HEK293 (cell line): ENCODE data around the gene RAD23B.

ENCODE experiments used
- CTCF ChIA-PET: fragments of 350-600 bp; formaldehyde crosslinking; extraction: SDS; loops from one replicate; lab custom pipeline; 2021; ENCODE audit warnings: antibody characterized with exemption; lab: Yijun Ruan, JAX
- POLR2A ChIA-PET: fragments of 300-600 bp; formaldehyde crosslinking; extraction: SDS; loops from one replicate; lab custom pipeline; 2020; ENCODE audit warnings: antibody characterized with exemption, inconsistent platforms; lab: Yijun Ruan, JAX
- H3K27ac ChIP-seq: fragments of 200-500 bp; sonication (Bioruptor generic); 2 replicates; pipeline ENCODE4 v1.5.1; 2014; ENCODE audit warnings: low read depth, low read length, control low read depth, inconsistent platforms; ENCODE audit errors: extremely low read depth
- H3K36me3 ChIP-seq, 2 experiments: fragments of 200-500 bp in 1 of 2; sonication (Bioruptor generic) in 1 of 2; 1 replicate in 1 of 2; 2 replicates in 1 of 2; pipeline ENCODE4 v1.5.1; 2014 to 2017; ENCODE audit warnings: inconsistent platforms in 2 of 2, low read length in 2 of 2; ENCODE audit not compliant: control insufficient read depth in 2 of 2, insufficient read depth in 1 of 2
- H3K4me1 ChIP-seq: fragments of 200-500 bp; sonication (Bioruptor generic); 2 replicates; pipeline ENCODE4 v1.5.1; 2014; ENCODE audit warnings: mild to moderate bottlenecking, low read length, inconsistent platforms; ENCODE audit not compliant: control insufficient read depth, insufficient read depth
- H3K4me3 ChIP-seq: 2 replicates; pipeline ENCODE4 v1.5.1; 2011; ENCODE audit warnings: low read depth, mild to moderate bottlenecking, control low read depth, low read length, moderate library complexity
- H3K9me3 ChIP-seq: fragments of 200-500 bp; sonication (Bioruptor generic); 2 replicates; pipeline ENCODE4 v1.5.1; 2014; ENCODE audit warnings: low read depth, low read length, inconsistent platforms; ENCODE audit not compliant: control insufficient read depth, insufficient read depth
- EGR2 ChIP-seq: fragments of 450-650 bp; formaldehyde crosslinking; IDR thresholded peaks from 2 replicates; pipeline ENCODE4 v1.5.1; 2016; ENCODE audit warnings: low read depth, missing biosample characterization, missing genetic modification characterization
- PRDM6 ChIP-seq: fragments of 450-650 bp; formaldehyde crosslinking; IDR thresholded peaks from 2 replicates; pipeline ENCODE4 v1.5.1; 2017; ENCODE audit warnings: missing biosample characterization, missing genetic modification characterization
- ZBTB21 ChIP-seq: fragments of 450-650 bp; formaldehyde crosslinking; IDR thresholded peaks from 2 replicates; pipeline ENCODE4 v1.5.1; 2017; ENCODE audit warnings: missing biosample characterization, missing genetic modification characterization
- ZFP69B ChIP-seq: fragments of 450-650 bp; formaldehyde crosslinking; IDR thresholded peaks from 2 replicates; pipeline ENCODE4 v1.5.1; 2016; ENCODE audit warnings: missing biosample characterization, missing genetic modification characterization
- ZNF114 ChIP-seq: fragments of 450-650 bp; formaldehyde crosslinking; IDR thresholded peaks from 2 replicates; pipeline ENCODE4 v1.5.0; 2017; ENCODE audit warnings: missing biosample characterization, missing genetic modification characterization
- ZNF398 ChIP-seq: fragments of 450-650 bp; formaldehyde crosslinking; IDR thresholded peaks from 2 replicates; pipeline ENCODE4 v1.5.1; 2017; ENCODE audit warnings: missing biosample characterization, missing genetic modification characterization
- ZNF48 ChIP-seq: fragments of 450-650 bp; formaldehyde crosslinking; IDR thresholded peaks from 2 replicates; pipeline ENCODE4 v1.5.1; 2016; ENCODE audit warnings: missing biosample characterization, missing genetic modification characterization
- ZNF530 ChIP-seq: fragments of 450-650 bp; formaldehyde crosslinking; IDR thresholded peaks from 2 replicates; pipeline ENCODE4 v1.5.1; 2016; ENCODE audit warnings: low read depth, missing biosample characterization, missing genetic modification characterization
- ZNF626 ChIP-seq: fragments of 450-650 bp; sonication (Bioruptor Pico); formaldehyde crosslinking; IDR thresholded peaks from 2 replicates; pipeline ENCODE4 v1.5.1; 2018; ENCODE audit warnings: missing biosample characterization, missing genetic modification characterization, inconsistent platforms
- ZNF670 ChIP-seq: fragments of 450-650 bp; formaldehyde crosslinking; IDR thresholded peaks from 2 replicates; pipeline ENCODE4 v1.5.1; 2016; ENCODE audit warnings: missing biosample characterization, missing genetic modification characterization, low read depth
- ZNF830 ChIP-seq: fragments of 450-650 bp; IDR thresholded peaks from 2 replicates; pipeline ENCODE4 v1.5.0; 2018; ENCODE audit warnings: missing biosample characterization, missing genetic modification characterization, low read depth, mild to moderate bottlenecking, moderate library complexity
- TF ChIP-seq, protein P1 (sequence below): fragments of 450-650 bp; formaldehyde crosslinking; IDR thresholded peaks from 2 replicates; pipeline ENCODE4 v1.5.1; 2016; ENCODE audit warnings: missing biosample characterization, missing genetic modification characterization
- TF ChIP-seq, protein P2 (sequence below): fragments of 450-650 bp; formaldehyde crosslinking; IDR thresholded peaks from 2 replicates; pipeline ENCODE4 v1.5.1; 2017; ENCODE audit warnings: missing biosample characterization, missing genetic modification characterization
- TF ChIP-seq, protein P3 (sequence below): fragments of 450-650 bp; formaldehyde crosslinking; IDR thresholded peaks from 2 replicates; pipeline ENCODE4 v1.5.1; 2016; ENCODE audit warnings: missing biosample characterization, missing genetic modification characterization
- TF ChIP-seq, protein P4 (sequence below): fragments of 450-650 bp; formaldehyde crosslinking; conservative IDR thresholded peaks from 2 replicates; pipeline ENCODE4 v1.5.1; 2016; ENCODE audit warnings: low read depth, missing biosample characterization, missing genetic modification characterization

RAD23B gene

GRCh38 chr9:107363516-107364152 lies 80.6 kb downstream of the RAD23B start:
- TF ChIP-seq ZNF398 (no peak), ZFP69B (tag by site-specific recombination) (no peak), ZNF626 (tag by site-specific recombination) (no peak), PRDM6 (tag by site-specific recombination) (no peak), EGR2 (tag by site-specific recombination) (no peak), ZNF48 (tag by site-specific recombination) (no peak), ZNF114 (tag by site-specific recombination) (no peak), ZBTB21 (tag by site-specific recombination) (no peak)
- TF ChIP-seq, protein P1, sequence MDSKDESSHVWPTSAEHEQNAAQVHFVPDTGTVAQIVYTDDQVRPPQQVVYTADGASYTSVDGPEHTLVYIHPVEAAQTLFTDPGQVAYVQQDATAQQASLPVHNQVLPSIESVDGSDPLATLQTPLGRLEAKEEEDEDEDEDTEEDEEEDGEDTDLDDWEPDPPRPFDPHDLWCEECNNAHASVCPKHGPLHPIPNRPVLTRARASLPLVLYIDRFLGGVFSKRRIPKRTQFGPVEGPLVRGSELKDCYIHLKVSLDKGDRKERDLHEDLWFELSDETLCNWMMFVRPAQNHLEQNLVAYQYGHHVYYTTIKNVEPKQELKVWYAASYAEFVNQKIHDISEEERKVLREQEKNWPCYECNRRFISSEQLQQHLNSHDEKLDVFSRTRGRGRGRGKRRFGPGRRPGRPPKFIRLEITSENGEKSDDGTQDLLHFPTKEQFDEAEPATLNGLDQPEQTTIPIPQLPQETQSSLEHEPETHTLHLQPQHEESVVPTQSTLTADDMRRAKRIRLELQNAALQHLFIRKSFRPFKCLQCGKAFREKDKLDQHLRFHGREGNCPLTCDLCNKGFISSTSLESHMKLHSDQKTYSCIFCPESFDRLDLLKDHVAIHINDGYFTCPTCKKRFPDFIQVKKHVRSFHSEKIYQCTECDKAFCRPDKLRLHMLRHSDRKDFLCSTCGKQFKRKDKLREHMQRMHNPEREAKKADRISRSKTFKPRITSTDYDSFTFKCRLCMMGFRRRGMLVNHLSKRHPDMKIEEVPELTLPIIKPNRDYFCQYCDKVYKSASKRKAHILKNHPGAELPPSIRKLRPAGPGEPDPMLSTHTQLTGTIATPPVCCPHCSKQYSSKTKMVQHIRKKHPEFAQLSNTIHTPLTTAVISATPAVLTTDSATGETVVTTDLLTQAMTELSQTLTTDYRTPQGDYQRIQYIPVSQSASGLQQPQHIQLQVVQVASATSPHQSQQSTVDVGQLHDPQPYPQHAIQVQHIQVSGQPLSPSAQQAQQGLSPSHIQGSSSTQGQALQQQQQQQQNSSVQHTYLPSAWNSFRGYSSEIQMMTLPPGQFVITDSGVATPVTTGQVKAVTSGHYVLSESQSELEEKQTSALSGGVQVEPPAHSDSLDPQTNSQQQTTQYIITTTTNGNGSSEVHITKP (tag by site-specific recombination): no peak
- TF ChIP-seq, protein P2, sequence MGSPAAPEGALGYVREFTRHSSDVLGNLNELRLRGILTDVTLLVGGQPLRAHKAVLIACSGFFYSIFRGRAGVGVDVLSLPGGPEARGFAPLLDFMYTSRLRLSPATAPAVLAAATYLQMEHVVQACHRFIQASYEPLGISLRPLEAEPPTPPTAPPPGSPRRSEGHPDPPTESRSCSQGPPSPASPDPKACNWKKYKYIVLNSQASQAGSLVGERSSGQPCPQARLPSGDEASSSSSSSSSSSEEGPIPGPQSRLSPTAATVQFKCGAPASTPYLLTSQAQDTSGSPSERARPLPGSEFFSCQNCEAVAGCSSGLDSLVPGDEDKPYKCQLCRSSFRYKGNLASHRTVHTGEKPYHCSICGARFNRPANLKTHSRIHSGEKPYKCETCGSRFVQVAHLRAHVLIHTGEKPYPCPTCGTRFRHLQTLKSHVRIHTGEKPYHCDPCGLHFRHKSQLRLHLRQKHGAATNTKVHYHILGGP: no peak
- ChIA-PET POLR2A (no interaction called here), CTCF (interaction anchor here (0.7 kb wide), 2 partner anchors 58 to 61 kb away, joined by 3 to 4 read pairs; no protein-coding TSS in a partner anchor)
- Histone ChIP-seq H3K9me3 (no peaks in the 10 kb centered on the region), H3K27ac (no peak overlapping the region), H3K4me1 (no peaks in the 10 kb centered on the region), H3K36me3 (no peaks in the 10 kb centered on the region), H3K4me3 (no peak overlapping the region)

GRCh38 chr9:107367727-107368502 lies 84.8 kb downstream of the RAD23B start:
- Histone ChIP-seq H3K4me3 (no peak overlapping the region), H3K9me3 (no peaks in the 10 kb centered on the region), H3K27ac (no peak overlapping the region), H3K36me3 (no peaks in the 10 kb centered on the region), H3K4me1 (no peaks in the 10 kb centered on the region)
- TF ChIP-seq ZNF670 (tag by site-specific recombination): no peak
- no peak for TF ChIP-seq ZNF830
- TF ChIP-seq, protein P3, sequence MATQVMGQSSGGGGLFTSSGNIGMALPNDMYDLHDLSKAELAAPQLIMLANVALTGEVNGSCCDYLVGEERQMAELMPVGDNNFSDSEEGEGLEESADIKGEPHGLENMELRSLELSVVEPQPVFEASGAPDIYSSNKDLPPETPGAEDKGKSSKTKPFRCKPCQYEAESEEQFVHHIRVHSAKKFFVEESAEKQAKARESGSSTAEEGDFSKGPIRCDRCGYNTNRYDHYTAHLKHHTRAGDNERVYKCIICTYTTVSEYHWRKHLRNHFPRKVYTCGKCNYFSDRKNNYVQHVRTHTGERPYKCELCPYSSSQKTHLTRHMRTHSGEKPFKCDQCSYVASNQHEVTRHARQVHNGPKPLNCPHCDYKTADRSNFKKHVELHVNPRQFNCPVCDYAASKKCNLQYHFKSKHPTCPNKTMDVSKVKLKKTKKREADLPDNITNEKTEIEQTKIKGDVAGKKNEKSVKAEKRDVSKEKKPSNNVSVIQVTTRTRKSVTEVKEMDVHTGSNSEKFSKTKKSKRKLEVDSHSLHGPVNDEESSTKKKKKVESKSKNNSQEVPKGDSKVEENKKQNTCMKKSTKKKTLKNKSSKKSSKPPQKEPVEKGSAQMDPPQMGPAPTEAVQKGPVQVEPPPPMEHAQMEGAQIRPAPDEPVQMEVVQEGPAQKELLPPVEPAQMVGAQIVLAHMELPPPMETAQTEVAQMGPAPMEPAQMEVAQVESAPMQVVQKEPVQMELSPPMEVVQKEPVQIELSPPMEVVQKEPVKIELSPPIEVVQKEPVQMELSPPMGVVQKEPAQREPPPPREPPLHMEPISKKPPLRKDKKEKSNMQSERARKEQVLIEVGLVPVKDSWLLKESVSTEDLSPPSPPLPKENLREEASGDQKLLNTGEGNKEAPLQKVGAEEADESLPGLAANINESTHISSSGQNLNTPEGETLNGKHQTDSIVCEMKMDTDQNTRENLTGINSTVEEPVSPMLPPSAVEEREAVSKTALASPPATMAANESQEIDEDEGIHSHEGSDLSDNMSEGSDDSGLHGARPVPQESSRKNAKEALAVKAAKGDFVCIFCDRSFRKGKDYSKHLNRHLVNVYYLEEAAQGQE (tag by site-specific recombination): no peak
- no peak for TF ChIP-seq ZNF530 (tag by site-specific recombination)
- TF ChIP-seq, protein P4, sequence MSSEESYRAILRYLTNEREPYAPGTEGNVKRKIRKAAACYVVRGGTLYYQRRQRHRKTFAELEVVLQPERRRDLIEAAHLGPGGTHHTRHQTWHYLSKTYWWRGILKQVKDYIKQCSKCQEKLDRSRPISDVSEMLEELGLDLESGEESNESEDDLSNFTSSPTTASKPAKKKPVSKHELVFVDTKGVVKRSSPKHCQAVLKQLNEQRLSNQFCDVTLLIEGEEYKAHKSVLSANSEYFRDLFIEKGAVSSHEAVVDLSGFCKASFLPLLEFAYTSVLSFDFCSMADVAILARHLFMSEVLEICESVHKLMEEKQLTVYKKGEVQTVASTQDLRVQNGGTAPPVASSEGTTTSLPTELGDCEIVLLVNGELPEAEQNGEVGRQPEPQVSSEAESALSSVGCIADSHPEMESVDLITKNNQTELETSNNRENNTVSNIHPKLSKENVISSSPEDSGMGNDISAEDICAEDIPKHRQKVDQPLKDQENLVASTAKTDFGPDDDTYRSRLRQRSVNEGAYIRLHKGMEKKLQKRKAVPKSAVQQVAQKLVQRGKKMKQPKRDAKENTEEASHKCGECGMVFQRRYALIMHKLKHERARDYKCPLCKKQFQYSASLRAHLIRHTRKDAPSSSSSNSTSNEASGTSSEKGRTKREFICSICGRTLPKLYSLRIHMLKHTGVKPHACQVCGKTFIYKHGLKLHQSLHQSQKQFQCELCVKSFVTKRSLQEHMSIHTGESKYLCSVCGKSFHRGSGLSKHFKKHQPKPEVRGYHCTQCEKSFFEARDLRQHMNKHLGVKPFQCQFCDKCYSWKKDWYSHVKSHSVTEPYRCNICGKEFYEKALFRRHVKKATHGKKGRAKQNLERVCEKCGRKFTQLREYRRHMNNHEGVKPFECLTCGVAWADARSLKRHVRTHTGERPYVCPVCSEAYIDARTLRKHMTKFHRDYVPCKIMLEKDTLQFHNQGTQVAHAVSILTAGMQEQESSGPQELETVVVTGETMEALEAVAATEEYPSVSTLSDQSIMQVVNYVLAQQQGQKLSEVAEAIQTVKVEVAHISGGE: no peak
- POLR2A ChIA-PET: no interaction called here
- CTCF ChIA-PET: interaction anchor here (0.6 to 1.4 kb wide), 4 partner anchors 27 to 1410 kb away, joined by 3 to 5 read pairs (median 4); no protein-coding TSS in a partner anchor
